GM12878 (cell line): ENCODE results near the gene PYHIN1. TPM values are rescaled to one million over a fixed set of nuclear protein-coding genes. Genes with fewer than 3 reads are reported as not detected.

Experiments
- ATAC-seq: fragments of 200-7000 bp; cut with Tn5 transposase; 3 replicates; pipeline ENCODE4 v1.9.1; 2020; ENCODE audit warnings: mild to moderate bottlenecking, moderate library complexity
- BruUV-seq: library from RNA; stranded (reverse); fragments of 400-500 nt; replicated peaks from 2 replicates; lab custom pipeline; 2021; lab: Mats Ljungman, UMichigan
- CTCF ChIA-PET: fragments of 300-600 bp; sonication (Branson Sonifier 250); formaldehyde crosslinking; extraction: SDS; loops from one replicate; lab custom pipeline; 2021; ENCODE audit warnings: inconsistent platforms; lab: Yijun Ruan, JAX
- POLR2A ChIA-PET: fragments of 350-600 bp; formaldehyde crosslinking; extraction: SDS; loops from one replicate; lab custom pipeline; 2021; ENCODE audit warnings: inconsistent platforms; lab: Charles Lee
- RAD21 ChIA-PET: fragments of 300-600 bp; sonication (Branson Sonifier 250); formaldehyde crosslinking; loops from one replicate; lab custom pipeline; 2023; ENCODE audit warnings: antibody characterized with exemption; ENCODE audit not compliant: unreplicated experiment; lab: Charles Lee
- SMC1A ChIA-PET: fragments of 300-600 bp; sonication (Branson Sonifier 250); formaldehyde crosslinking; loops from one replicate; lab custom pipeline; 2023; ENCODE audit not compliant: unreplicated experiment, uncharacterized antibody; lab: Charles Lee
- DNase-seq: peaks from one replicate; pipeline ENCODE4 v3.0.0-alpha.2; 2011; ENCODE audit warnings: low read depth, low spot score
- FAIRE-seq: peaks from 3 replicates; lab custom pipeline; 2011; peaks lifted over from hg19 to GRCh38; lab: Jason Lieb, UNC
- H2AFZ ChIP-seq: 2 replicates; pipeline ENCODE4 v1.6.0; 2011; ENCODE audit warnings: low read depth, low read length, control low read depth; ENCODE audit not compliant: control insufficient read depth
- H3K27ac ChIP-seq: 2 replicates; pipeline ENCODE4 v1.5.1; 2011; ENCODE audit warnings: control low read depth; ENCODE audit not compliant: control insufficient read depth, insufficient read depth
- H3K27me3 ChIP-seq, 2 experiments: replicated peaks in 1 of 2; 2 replicates each; pipeline versions ENCODE4 v1.6.0 to v1.6.1; 2011; ENCODE audit warnings: low read length in 1 of 2; ENCODE audit not compliant: control insufficient read depth in 2 of 2, insufficient read depth in 2 of 2
- H3K36me3 ChIP-seq, 2 experiments: 2 replicates each; pipeline ENCODE4 v1.5.1; 2011; ENCODE audit warnings: low read length in 1 of 2; ENCODE audit not compliant: control insufficient read depth in 2 of 2, insufficient read depth in 2 of 2
- H3K4me1 ChIP-seq: 2 replicates; pipeline ENCODE4 v1.6.1; 2011; ENCODE audit warnings: mild to moderate bottlenecking, low read length, moderate library complexity, mixed read lengths; ENCODE audit not compliant: control insufficient read depth, insufficient read depth
- H3K4me2 ChIP-seq: 2 replicates; pipeline ENCODE4 v1.6.0; 2011; ENCODE audit warnings: control low read depth; ENCODE audit not compliant: control insufficient read depth, insufficient read depth
- H3K4me3 ChIP-seq: fragments of 200-600 bp; sonication (generic); 2 replicates; pipeline ENCODE4 v1.5.1; 2016
- H3K79me2 ChIP-seq: 2 replicates; pipeline ENCODE4 v1.6.0; 2011; ENCODE audit warnings: low read length; ENCODE audit not compliant: control insufficient read depth, insufficient read depth
- H3K9ac ChIP-seq: 2 replicates; pipeline ENCODE4 v1.8.0; 2011; ENCODE audit warnings: low read length, control low read depth, mixed read lengths; ENCODE audit not compliant: control insufficient read depth, insufficient read depth
- H3K9me3 ChIP-seq: replicated peaks from 3 replicates; pipeline ENCODE4 v1.5.1; 2011; ENCODE audit warnings: mild to moderate bottlenecking, low read length; ENCODE audit not compliant: control insufficient read depth, insufficient read depth
- H4K20me1 ChIP-seq: 2 replicates; pipeline ENCODE4 v1.6.0; 2011; ENCODE audit not compliant: control insufficient read depth, insufficient read depth
- BACH1 ChIP-seq: fragments of 450-650 bp; IDR thresholded peaks from 2 replicates; pipeline ENCODE4 v1.6.1; 2017; ENCODE audit warnings: mild to moderate bottlenecking, borderline replicate concordance
- CHD2 ChIP-seq: IDR thresholded peaks from 2 replicates; pipeline ENCODE4 v1.6.1; 2011; ENCODE audit warnings: low read depth, low read length, improper control_type of control experiment, borderline replicate concordance
- CREM ChIP-seq: IDR thresholded peaks from 2 replicates; pipeline ENCODE4 v1.6.1; 2014; ENCODE audit warnings: antibody characterized with exemption, low read depth
- FOS ChIP-seq: IDR thresholded peaks from 3 replicates; pipeline ENCODE4 v1.6.1; 2011; ENCODE audit warnings: borderline replicate concordance; ENCODE audit not compliant: insufficient read length; ENCODE audit errors: extremely low read depth
- KDM1A ChIP-seq: fragments of 200-600 bp; sonication (generic); IDR thresholded peaks from 2 replicates; pipeline ENCODE4 v1.6.1; 2016; ENCODE audit warnings: borderline replicate concordance
- LARP7 ChIP-seq: fragments of 450-650 bp; IDR thresholded peaks from 2 replicates; pipeline ENCODE4 v1.6.1; 2017; ENCODE audit warnings: mild to moderate bottlenecking
- NR2F1 ChIP-seq: fragments of 450-650 bp; conservative IDR thresholded peaks from 2 replicates; pipeline ENCODE4 v1.6.1; 2017; ENCODE audit warnings: mild to moderate bottlenecking
- PAX5 ChIP-seq: IDR thresholded peaks from 2 replicates; pipeline ENCODE4 v1.6.1; 2011; ENCODE audit warnings: low read depth, low read length, borderline replicate concordance
- PBX3 ChIP-seq: IDR thresholded peaks from 2 replicates; pipeline ENCODE4 v1.6.1; 2011; ENCODE audit warnings: mild to moderate bottlenecking, low read depth, low read length, moderate library complexity; ENCODE audit not compliant: insufficient replicate concordance
- RBBP5 ChIP-seq: fragments of 200-600 bp; sonication (generic); conservative IDR thresholded peaks from 2 replicates; pipeline ENCODE4 v1.6.1; 2016
- TARDBP ChIP-seq: IDR thresholded peaks from 2 replicates; pipeline ENCODE4 v1.6.1; 2016; ENCODE audit warnings: borderline replicate concordance
- TCF3 ChIP-seq: IDR thresholded peaks from 2 replicates; pipeline ENCODE4 v1.6.1; 2012; ENCODE audit warnings: low read depth, mild to moderate bottlenecking, low read length, borderline replicate concordance; ENCODE audit not compliant: insufficient read depth
- ZNF274 ChIP-seq: IDR thresholded peaks from one replicate; pipeline ENCODE4 v1.8.0; 2011; ENCODE audit not compliant: insufficient read length, insufficient read depth
- ZNF384 ChIP-seq: IDR thresholded peaks from 2 replicates; pipeline ENCODE4 v1.6.1; 2012; ENCODE audit warnings: low read depth, mild to moderate bottlenecking, low read length, improper control_type of control experiment, borderline replicate concordance
- WGBS: methylation state at CpG from one replicate; pipeline ENCODE4 v1.1.6; 2016; ENCODE audit warnings: low lambda C conversion rate; ENCODE audit not compliant: insufficient replicate concordance, insufficient coverage; ENCODE audit errors: missing lambda C conversion rate; 5-methylcytosine and 5-hydroxymethylcytosine counted together
- in situ Hi-C: fragments of 300-500 bp; cut with MboI; formaldehyde crosslinking; loops from 9 replicates; pipeline ENCODE4 v1.14.3; 2018; ENCODE audit warnings: mixed read lengths
- intact Hi-C: fragments of 100-400 bp; cut with micrococcal nuclease; formaldehyde crosslinking; loops from one replicate; pipeline ENCODE4 v1.14.2; 2022; ENCODE audit not compliant: unreplicated experiment
- polyA plus RNA-seq, 11 experiments: library from polyadenylated mRNA; depleted of rRNA in 4 of 11; unstranded in 6 of 11; stranded (reverse) in 5 of 11; fragments of >200 nt; fragmentation: Nextera tagmentation in 4 of 11; fragmentation: Illumina TruSeq in 1 of 11; extraction: Ambion mirVana in 4 of 11; extraction: Trizol in 1 of 11; gene quantifications; 1 replicate in 1 of 11; 2 replicates in 10 of 11; pipeline versions ENCODE4 v1.2.1 to v1.2.3, GENCODE V29; 2011 to 2016; ENCODE audit warnings: inconsistent platforms in 2 of 11, missing spikeins in 2 of 11, low read depth in 1 of 11
- total RNA-seq, 4 experiments: library from RNA; depleted of rRNA in 3 of 4; stranded (reverse); fragments of >200 nt in 3 of 4; fragmentation: Illumina TruSeq in 1 of 4; extraction: Trizol in 1 of 4; gene quantifications; 2 replicates each; pipeline versions ENCODE4 v1.2.1 to v1.2.3, GENCODE V29; 2013 to 2021
- TF ChIP-seq, protein P1 (sequence below): fragments of 450-650 bp; IDR thresholded peaks from 2 replicates; pipeline ENCODE4 v1.6.1; 2016; ENCODE audit warnings: mild to moderate bottlenecking
- TF ChIP-seq, protein P2 (sequence below): fragments of 450-650 bp; formaldehyde crosslinking; IDR thresholded peaks from 2 replicates; pipeline ENCODE4 v1.5.0; 2022; ENCODE audit warnings: mild to moderate bottlenecking, missing genetic modification characterization

PYHIN1 gene
- total and polyA plus RNA-seq, 10 of the 15 experiments (the other 5 are each of a cell fraction or from before 2014, with no cell fraction given), result 0.19 to 7.2 (median 0.38) TPM

DNA sequence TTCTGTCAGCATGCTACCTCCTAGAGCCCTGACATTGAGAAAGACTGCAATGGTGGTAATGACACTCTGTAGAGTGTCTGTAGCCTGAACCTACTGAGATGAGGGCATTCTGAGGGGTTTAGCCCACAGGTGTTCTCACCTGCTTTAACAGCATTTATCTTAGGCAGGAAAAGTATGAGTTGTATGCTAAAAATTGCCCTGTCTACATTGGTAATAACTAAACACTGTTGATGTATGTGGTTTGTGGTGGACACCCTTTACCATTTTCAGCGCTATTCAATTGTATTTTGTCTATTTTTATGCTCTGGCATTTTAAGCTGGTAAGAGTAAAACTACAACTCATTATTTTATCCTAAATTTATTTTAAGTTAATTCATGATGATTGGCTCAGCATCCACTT lies 10.0 kb downstream of the PYHIN1 start:
- H3K27ac ChIP-seq, result no peak overlapping the region
- H3K79me2 ChIP-seq, result no peaks in the 10 kb centered on the region
- ATAC-seq (no peak), FAIRE-seq (no peak), DNase-seq (no peak)
- H3K4me1 ChIP-seq, result no peaks in the 10 kb centered on the region
- WGBS, result 45% methylated on average over 1 of the region's 1 CpG
- no peaks in the 10 kb centered on the region for H4K20me1 ChIP-seq
- H3K9ac ChIP-seq, result no peak overlapping the region
- in situ Hi-C loops, result no loop called here
- H3K9me3 ChIP-seq, result no peaks in the 10 kb centered on the region
- H2AFZ ChIP-seq, result no peak overlapping the region
- ChIA-PET RAD21 (no interaction called here), POLR2A (no interaction called here), CTCF (no interaction called here), SMC1A (no interaction called here)
- no peaks in the 10 kb centered on the region for H3K36me3 ChIP-seq
- H3K27me3 ChIP-seq, result no peaks in the 10 kb centered on the region
- BruUV-seq, result no TSS peak
- no peak overlapping the region for H3K4me3 ChIP-seq
- no peak overlapping the region for H3K4me2 ChIP-seq
- intact Hi-C loops, result loop anchor here (5.0 kb wide), 1 partner anchor 56 kb away; no protein-coding TSS in a partner anchor
- TF ChIP-seq LARP7 (no peak), PBX3 (no peak), TARDBP (no peak), NR2F1 (no peak), CREM (no peak), KDM1A (no peak), CHD2 (no peak), TCF3 (no peak), ZNF274 (no peak), ZNF384 (no peak), BACH1 (no peak), RBBP5 (no peak), FOS (no peak), PAX5 (no peak)
- TF ChIP-seq, protein P1, sequence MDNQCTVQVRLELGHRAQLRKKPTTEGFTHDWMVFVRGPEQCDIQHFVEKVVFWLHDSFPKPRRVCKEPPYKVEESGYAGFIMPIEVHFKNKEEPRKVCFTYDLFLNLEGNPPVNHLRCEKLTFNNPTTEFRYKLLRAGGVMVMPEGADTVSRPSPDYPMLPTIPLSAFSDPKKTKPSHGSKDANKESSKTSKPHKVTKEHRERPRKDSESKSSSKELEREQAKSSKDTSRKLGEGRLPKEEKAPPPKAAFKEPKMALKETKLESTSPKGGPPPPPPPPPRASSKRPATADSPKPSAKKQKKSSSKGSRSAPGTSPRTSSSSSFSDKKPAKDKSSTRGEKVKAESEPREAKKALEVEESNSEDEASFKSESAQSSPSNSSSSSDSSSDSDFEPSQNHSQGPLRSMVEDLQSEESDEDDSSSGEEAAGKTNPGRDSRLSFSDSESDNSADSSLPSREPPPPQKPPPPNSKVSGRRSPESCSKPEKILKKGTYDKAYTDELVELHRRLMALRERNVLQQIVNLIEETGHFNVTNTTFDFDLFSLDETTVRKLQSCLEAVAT, result no peak
- TF ChIP-seq, protein P2, sequence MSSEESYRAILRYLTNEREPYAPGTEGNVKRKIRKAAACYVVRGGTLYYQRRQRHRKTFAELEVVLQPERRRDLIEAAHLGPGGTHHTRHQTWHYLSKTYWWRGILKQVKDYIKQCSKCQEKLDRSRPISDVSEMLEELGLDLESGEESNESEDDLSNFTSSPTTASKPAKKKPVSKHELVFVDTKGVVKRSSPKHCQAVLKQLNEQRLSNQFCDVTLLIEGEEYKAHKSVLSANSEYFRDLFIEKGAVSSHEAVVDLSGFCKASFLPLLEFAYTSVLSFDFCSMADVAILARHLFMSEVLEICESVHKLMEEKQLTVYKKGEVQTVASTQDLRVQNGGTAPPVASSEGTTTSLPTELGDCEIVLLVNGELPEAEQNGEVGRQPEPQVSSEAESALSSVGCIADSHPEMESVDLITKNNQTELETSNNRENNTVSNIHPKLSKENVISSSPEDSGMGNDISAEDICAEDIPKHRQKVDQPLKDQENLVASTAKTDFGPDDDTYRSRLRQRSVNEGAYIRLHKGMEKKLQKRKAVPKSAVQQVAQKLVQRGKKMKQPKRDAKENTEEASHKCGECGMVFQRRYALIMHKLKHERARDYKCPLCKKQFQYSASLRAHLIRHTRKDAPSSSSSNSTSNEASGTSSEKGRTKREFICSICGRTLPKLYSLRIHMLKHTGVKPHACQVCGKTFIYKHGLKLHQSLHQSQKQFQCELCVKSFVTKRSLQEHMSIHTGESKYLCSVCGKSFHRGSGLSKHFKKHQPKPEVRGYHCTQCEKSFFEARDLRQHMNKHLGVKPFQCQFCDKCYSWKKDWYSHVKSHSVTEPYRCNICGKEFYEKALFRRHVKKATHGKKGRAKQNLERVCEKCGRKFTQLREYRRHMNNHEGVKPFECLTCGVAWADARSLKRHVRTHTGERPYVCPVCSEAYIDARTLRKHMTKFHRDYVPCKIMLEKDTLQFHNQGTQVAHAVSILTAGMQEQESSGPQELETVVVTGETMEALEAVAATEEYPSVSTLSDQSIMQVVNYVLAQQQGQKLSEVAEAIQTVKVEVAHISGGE (CRISPR knock-in tag), result no peak
